HepG2 (cell line): ENCODE measurements around the gene TSGA10. TPM values are rescaled to one million over a fixed set of nuclear protein-coding genes. Genes with fewer than 3 reads are reported as not detected.

ENCODE experiments used
- HES4 ChIP-seq: sonication (generic); formaldehyde crosslinking; IDR thresholded peaks from 2 replicates; pipeline ENCODE4 v1.9.0; 2021; ENCODE audit warnings: mild to moderate bottlenecking, missing genetic modification reagents, borderline replicate concordance
- IKZF4 ChIP-seq: sonication (generic); formaldehyde crosslinking; IDR thresholded peaks from 2 replicates; pipeline ENCODE4 v1.5.1; 2020; ENCODE audit warnings: borderline replicate concordance, mild to moderate bottlenecking, low read depth, missing genetic modification reagents; ENCODE audit errors: not compliant biosample characterization
- JARID2 ChIP-seq: sonication (generic); formaldehyde crosslinking; IDR thresholded peaks from 2 replicates; pipeline ENCODE4 v1.8.1; 2023; ENCODE audit warnings: missing genetic modification reagents, inconsistent platforms; ENCODE audit not compliant: insufficient replicate concordance
- KAT8 ChIP-seq: IDR thresholded peaks from 2 replicates; pipeline ENCODE4 v1.6.1; 2016; ENCODE audit warnings: missing genetic modification reagents, missing compliant biosample characterization
- KDM3A ChIP-seq: IDR thresholded peaks from 2 replicates; pipeline ENCODE4 v1.6.1; 2018; ENCODE audit warnings: low read depth, missing compliant biosample characterization
- KMT2A ChIP-seq: sonication (generic); formaldehyde crosslinking; IDR thresholded peaks from 2 replicates; pipeline ENCODE4 v1.4.0; 2020; ENCODE audit warnings: missing genetic modification reagents
- MLLT10 ChIP-seq: sonication (generic); formaldehyde crosslinking; IDR thresholded peaks from 2 replicates; pipeline ENCODE4 v1.4.0; 2020; ENCODE audit warnings: missing genetic modification reagents
- NPAS2 ChIP-seq: sonication (generic); formaldehyde crosslinking; IDR thresholded peaks from 2 replicates; pipeline ENCODE4 v1.8.0; 2022; ENCODE audit warnings: mild to moderate bottlenecking, missing genetic modification reagents, borderline replicate concordance
- NR2F6 ChIP-seq, 2 experiments: IDR thresholded peaks; 2 replicates each; pipeline ENCODE4 v1.6.1; 2016; ENCODE audit warnings: antibody characterized with exemption in 1 of 2, mild to moderate bottlenecking in 1 of 2
- RAD21 ChIP-seq: fragments of 450-650 bp; formaldehyde crosslinking; IDR thresholded peaks from 2 replicates; pipeline ENCODE4 v1.5.0; 2020; ENCODE audit warnings: mild to moderate bottlenecking
- SIN3A ChIP-seq: IDR thresholded peaks from 2 replicates; pipeline ENCODE4 v1.6.1; 2011; ENCODE audit warnings: low read depth, mild to moderate bottlenecking, control low read depth, low read length, borderline replicate concordance
- SNAI1 ChIP-seq: sonication (generic); formaldehyde crosslinking; IDR thresholded peaks from 2 replicates; pipeline ENCODE4 v1.5.0; 2020; ENCODE audit warnings: mild to moderate bottlenecking, missing genetic modification reagents, borderline replicate concordance
- SRF ChIP-seq: IDR thresholded peaks from 2 replicates; pipeline ENCODE4 v1.6.1; 2011; ENCODE audit warnings: mild to moderate bottlenecking, low read depth, low read length, moderate library complexity
- TFAP4 ChIP-seq: sonication (generic); IDR thresholded peaks from 2 replicates; pipeline ENCODE4 v1.6.1; 2016; ENCODE audit warnings: low read depth, borderline replicate concordance
- ZFP36 ChIP-seq: fragments of 150-350 bp; IDR thresholded peaks from 2 replicates; pipeline ENCODE4 v1.6.1; 2018; ENCODE audit warnings: borderline replicate concordance, low read length, low read depth; ENCODE audit not compliant: partially characterized antibody
- ZNF501 ChIP-seq: sonication (generic); formaldehyde crosslinking; IDR thresholded peaks from 2 replicates; pipeline ENCODE4 v1.5.1; 2020; ENCODE audit warnings: mild to moderate bottlenecking, moderate library complexity, missing genetic modification reagents
- polyA plus RNA-seq, 8 experiments: library from polyadenylated mRNA; depleted of rRNA in 3 of 8; stranded (reverse) in 7 of 8; unstranded in 1 of 8; fragments of >200 nt; fragmentation: Illumina TruSeq in 4 of 8; extraction: Trizol in 4 of 8; gene quantifications; 2 replicates each; pipeline versions ENCODE4 v1.2.1 to v1.2.3, GENCODE V29; 2011 to 2016; ENCODE audit warnings: low read depth in 4 of 8, missing spikeins in 1 of 8, mixed read lengths in 1 of 8; ENCODE audit not compliant: insufficient read depth in 1 of 8
- total RNA-seq, 5 experiments: library from RNA; depleted of rRNA; stranded (reverse); fragments of >200 nt; fragmentation: Illumina TruSeq; extraction: Trizol; gene quantifications; 2 replicates each; pipeline ENCODE4 v1.2.3, GENCODE V29; 2016; ENCODE audit warnings: low read depth in 1 of 5
- TF ChIP-seq, protein P1 (sequence below), 2 experiments: IDR thresholded peaks; 2 replicates each; pipeline ENCODE4 v1.6.1; 2011 to 2012; ENCODE audit warnings: low read length in 2 of 2, borderline replicate concordance in 1 of 2, low read depth in 1 of 2, mild to moderate bottlenecking in 1 of 2, moderate library complexity in 1 of 2
- TF ChIP-seq, protein P2 (sequence below): sonication (generic); formaldehyde crosslinking; IDR thresholded peaks from 2 replicates; pipeline ENCODE4 v1.5.0; 2020; ENCODE audit warnings: mild to moderate bottlenecking, missing genetic modification reagents, moderate library complexity
- TF ChIP-seq, protein P3 (sequence below): sonication (generic); formaldehyde crosslinking; IDR thresholded peaks from 2 replicates; pipeline ENCODE4 v1.9.0; 2021; ENCODE audit warnings: missing genetic modification reagents, borderline replicate concordance

The TSGA10 gene
- total and polyA plus RNA-seq, 2 of the 13 experiments (the other 11 are each of a cell fraction or from before 2014, with no cell fraction given), result 4.7 to 13.1 TPM

DNA sequence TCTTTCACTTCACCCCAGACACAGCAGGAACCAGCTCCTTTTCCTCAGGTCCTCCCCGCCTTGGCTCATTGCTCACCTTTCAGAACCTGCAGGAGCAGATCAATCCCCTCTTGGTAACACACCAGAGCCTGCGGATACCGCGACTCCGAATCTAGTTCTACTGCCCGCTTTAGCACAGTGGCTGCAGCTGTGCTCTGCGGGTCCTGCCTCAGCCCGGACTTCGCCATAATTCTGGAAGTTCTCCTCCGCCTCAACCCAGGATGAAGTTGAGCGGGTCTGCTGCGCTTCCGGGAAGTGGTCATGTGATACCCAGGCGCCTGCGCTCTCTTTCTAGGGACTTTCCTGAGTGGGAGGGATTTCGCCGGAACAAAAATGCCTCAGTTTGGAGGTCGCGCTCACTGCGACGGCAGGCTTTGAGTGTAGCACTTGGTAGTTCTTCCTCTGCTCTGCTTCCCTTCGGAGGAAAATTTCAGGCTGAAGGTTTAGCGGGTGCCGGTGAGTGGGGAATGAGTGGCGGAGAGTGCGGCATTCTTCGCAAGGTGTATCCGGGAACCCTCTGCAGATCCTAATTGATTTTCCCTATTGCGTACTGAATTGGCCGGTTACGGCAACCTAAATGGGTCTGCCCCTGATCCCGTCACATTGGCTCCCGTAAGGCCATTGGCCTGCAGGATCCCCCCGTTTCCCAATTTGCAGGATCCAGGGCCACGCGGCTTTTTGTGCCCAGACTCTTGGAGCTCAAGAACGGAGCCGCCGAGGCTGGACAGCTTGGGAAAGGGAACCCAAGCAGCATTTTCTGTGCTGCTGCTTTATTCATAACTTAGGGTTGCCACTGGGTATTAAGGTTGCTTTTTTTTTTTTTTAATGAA is 26.2 kb upstream of the TSGA10 start, which contains the start of the genes MITD1 and MRPL30 (continued):
- TF ChIP-seq, protein P1, sequence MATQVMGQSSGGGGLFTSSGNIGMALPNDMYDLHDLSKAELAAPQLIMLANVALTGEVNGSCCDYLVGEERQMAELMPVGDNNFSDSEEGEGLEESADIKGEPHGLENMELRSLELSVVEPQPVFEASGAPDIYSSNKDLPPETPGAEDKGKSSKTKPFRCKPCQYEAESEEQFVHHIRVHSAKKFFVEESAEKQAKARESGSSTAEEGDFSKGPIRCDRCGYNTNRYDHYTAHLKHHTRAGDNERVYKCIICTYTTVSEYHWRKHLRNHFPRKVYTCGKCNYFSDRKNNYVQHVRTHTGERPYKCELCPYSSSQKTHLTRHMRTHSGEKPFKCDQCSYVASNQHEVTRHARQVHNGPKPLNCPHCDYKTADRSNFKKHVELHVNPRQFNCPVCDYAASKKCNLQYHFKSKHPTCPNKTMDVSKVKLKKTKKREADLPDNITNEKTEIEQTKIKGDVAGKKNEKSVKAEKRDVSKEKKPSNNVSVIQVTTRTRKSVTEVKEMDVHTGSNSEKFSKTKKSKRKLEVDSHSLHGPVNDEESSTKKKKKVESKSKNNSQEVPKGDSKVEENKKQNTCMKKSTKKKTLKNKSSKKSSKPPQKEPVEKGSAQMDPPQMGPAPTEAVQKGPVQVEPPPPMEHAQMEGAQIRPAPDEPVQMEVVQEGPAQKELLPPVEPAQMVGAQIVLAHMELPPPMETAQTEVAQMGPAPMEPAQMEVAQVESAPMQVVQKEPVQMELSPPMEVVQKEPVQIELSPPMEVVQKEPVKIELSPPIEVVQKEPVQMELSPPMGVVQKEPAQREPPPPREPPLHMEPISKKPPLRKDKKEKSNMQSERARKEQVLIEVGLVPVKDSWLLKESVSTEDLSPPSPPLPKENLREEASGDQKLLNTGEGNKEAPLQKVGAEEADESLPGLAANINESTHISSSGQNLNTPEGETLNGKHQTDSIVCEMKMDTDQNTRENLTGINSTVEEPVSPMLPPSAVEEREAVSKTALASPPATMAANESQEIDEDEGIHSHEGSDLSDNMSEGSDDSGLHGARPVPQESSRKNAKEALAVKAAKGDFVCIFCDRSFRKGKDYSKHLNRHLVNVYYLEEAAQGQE (IDR thresholded peaks at IDR 0.05; ENCODE audit: borderline replicate concordance in 1 of 2, low read depth in 1 of 2, low read length in 2 of 2), result peak in 1 of 2 experiments; percentile 67; a peak in 2 of 4 replicates
- TF ChIP-seq, protein P2, sequence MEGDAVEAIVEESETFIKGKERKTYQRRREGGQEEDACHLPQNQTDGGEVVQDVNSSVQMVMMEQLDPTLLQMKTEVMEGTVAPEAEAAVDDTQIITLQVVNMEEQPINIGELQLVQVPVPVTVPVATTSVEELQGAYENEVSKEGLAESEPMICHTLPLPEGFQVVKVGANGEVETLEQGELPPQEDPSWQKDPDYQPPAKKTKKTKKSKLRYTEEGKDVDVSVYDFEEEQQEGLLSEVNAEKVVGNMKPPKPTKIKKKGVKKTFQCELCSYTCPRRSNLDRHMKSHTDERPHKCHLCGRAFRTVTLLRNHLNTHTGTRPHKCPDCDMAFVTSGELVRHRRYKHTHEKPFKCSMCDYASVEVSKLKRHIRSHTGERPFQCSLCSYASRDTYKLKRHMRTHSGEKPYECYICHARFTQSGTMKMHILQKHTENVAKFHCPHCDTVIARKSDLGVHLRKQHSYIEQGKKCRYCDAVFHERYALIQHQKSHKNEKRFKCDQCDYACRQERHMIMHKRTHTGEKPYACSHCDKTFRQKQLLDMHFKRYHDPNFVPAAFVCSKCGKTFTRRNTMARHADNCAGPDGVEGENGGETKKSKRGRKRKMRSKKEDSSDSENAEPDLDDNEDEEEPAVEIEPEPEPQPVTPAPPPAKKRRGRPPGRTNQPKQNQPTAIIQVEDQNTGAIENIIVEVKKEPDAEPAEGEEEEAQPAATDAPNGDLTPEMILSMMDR (CRISPR knock-in tag), result peak; percentile 33; the same call in 1 of the 2 replicates
- no peak for TF ChIP-seq NPAS2 (CRISPR knock-in tag)
- TF ChIP-seq SRF, result peak; percentile 85
- TF ChIP-seq TFAP4, result 0 out of 2 replicates have a peak, but pooled peaks have one; percentile 42
- TF ChIP-seq SIN3A, result peak; percentile 98
- TF ChIP-seq NR2F6 (IDR thresholded peaks at IDR 0.05), result peak; percentile 48
- peak; percentile 77 for TF ChIP-seq NR2F6 (CRISPR knock-in tag; IDR thresholded peaks at IDR 0.05)
- peak; percentile 99 for TF ChIP-seq KMT2A (CRISPR knock-in tag)
- no peak for TF ChIP-seq MLLT10 (CRISPR knock-in tag)
- peak; percentile 99 for TF ChIP-seq ZNF501
- peak; percentile 88; the same call in 1 of the 2 replicates for TF ChIP-seq SNAI1
- TF ChIP-seq KDM3A (CRISPR knock-in tag), result peak; percentile 96
- TF ChIP-seq RAD21 (CRISPR knock-in tag), result no peak; the same call in none of the 2 replicates
- TF ChIP-seq IKZF4 (CRISPR knock-in tag), result peak; percentile 57
- TF ChIP-seq, protein P3, sequence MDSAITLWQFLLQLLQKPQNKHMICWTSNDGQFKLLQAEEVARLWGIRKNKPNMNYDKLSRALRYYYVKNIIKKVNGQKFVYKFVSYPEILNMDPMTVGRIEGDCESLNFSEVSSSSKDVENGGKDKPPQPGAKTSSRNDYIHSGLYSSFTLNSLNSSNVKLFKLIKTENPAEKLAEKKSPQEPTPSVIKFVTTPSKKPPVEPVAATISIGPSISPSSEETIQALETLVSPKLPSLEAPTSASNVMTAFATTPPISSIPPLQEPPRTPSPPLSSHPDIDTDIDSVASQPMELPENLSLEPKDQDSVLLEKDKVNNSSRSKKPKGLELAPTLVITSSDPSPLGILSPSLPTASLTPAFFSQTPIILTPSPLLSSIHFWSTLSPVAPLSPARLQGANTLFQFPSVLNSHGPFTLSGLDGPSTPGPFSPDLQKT (CRISPR knock-in tag), result no peak
- TF ChIP-seq JARID2 (CRISPR knock-in tag), result peak; percentile 29
- TF ChIP-seq KAT8 (CRISPR knock-in tag), result peak; percentile 100
- peak; percentile 52 for TF ChIP-seq ZFP36
- peak; percentile 60; the same call in 1 of the 2 replicates for TF ChIP-seq HES4 (CRISPR knock-in tag)
